Mesothelial cell of epicardium (in vitro differentiated cells): ENCODE measurements around the gene ETNK2. TPM values are rescaled to one million over a fixed set of nuclear protein-coding genes. Genes with fewer than 3 reads are reported as not detected.
A peak's percentile ranks its signal among the peaks of the same experiment; 100 is the strongest.

Source experiments
- DNase-seq, 2 experiments: peaks; one replicate each; pipeline ENCODE4 v3.0.0; 2021; ENCODE audit warnings: low spot score in 2 of 2; ENCODE audit not compliant: unreplicated experiment in 2 of 2
- H3K27ac Mint-ChIP-seq: 2 replicates; pipeline ENCODE4 v1.8.0; 2021; ENCODE audit warnings: mixed read lengths
- H3K27me3 Mint-ChIP-seq: 2 replicates; pipeline ENCODE4 v1.8.0; 2021; ENCODE audit warnings: low read depth, mixed read lengths
- H3K36me3 Mint-ChIP-seq: 2 replicates; pipeline ENCODE4 v1.8.0; 2021; ENCODE audit warnings: mixed read lengths
- H3K4me1 Mint-ChIP-seq: 2 replicates; pipeline ENCODE4 v1.8.0; 2021; ENCODE audit warnings: mixed read lengths
- H3K4me3 Mint-ChIP-seq: 2 replicates; pipeline ENCODE4 v1.8.0; 2021; ENCODE audit warnings: mild to moderate bottlenecking, moderate library complexity, mixed read lengths
- H3K9me3 Mint-ChIP-seq: 2 replicates; pipeline ENCODE4 v1.8.0; 2021; ENCODE audit warnings: mixed read lengths
- total RNA-seq: library from RNA; stranded (reverse); gene quantifications from 3 replicates; pipeline ENCODE4 v1.2.1, GENCODE V29; 2021
- TF ChIP-seq, protein P1 (sequence below): fragments of 200-600 bp; sonication (generic); IDR thresholded peaks from one replicate; pipeline ENCODE4 v1.5.0; 2021; ENCODE audit warnings: antibody characterized with exemption; ENCODE audit not compliant: unreplicated experiment

ETNK2 gene
- total RNA-seq, 1 donor from 2014 or later = 19.2 TPM

DNA sequence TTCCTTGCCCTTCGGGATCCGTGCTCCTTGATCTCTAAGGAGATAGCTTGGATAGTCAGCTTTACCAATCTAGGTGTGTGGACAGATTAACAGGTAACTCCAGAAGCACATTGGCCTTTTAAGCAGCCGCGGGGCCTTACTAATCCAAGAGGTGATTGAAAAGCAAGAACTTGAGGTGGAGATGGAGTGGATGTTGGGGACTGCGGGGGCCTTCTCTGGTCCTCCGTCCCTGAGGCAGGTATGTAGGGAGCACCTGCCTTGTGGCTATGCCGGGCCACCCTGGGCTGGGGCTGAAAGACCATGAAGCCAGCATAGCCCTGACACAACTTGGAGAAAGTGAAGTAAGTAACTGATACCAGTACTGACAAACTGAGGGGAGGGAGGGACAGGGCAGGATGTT is 68.4 kb downstream of the ETNK2 start:
- Mint-ChIP-seq H3K4me1 (peaks cover 75% of the 10 kb centered on the region), H3K27me3 (no peaks in the 10 kb centered on the region)
- TF ChIP-seq, protein P1, sequence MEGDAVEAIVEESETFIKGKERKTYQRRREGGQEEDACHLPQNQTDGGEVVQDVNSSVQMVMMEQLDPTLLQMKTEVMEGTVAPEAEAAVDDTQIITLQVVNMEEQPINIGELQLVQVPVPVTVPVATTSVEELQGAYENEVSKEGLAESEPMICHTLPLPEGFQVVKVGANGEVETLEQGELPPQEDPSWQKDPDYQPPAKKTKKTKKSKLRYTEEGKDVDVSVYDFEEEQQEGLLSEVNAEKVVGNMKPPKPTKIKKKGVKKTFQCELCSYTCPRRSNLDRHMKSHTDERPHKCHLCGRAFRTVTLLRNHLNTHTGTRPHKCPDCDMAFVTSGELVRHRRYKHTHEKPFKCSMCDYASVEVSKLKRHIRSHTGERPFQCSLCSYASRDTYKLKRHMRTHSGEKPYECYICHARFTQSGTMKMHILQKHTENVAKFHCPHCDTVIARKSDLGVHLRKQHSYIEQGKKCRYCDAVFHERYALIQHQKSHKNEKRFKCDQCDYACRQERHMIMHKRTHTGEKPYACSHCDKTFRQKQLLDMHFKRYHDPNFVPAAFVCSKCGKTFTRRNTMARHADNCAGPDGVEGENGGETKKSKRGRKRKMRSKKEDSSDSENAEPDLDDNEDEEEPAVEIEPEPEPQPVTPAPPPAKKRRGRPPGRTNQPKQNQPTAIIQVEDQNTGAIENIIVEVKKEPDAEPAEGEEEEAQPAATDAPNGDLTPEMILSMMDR = no peak

DNA sequence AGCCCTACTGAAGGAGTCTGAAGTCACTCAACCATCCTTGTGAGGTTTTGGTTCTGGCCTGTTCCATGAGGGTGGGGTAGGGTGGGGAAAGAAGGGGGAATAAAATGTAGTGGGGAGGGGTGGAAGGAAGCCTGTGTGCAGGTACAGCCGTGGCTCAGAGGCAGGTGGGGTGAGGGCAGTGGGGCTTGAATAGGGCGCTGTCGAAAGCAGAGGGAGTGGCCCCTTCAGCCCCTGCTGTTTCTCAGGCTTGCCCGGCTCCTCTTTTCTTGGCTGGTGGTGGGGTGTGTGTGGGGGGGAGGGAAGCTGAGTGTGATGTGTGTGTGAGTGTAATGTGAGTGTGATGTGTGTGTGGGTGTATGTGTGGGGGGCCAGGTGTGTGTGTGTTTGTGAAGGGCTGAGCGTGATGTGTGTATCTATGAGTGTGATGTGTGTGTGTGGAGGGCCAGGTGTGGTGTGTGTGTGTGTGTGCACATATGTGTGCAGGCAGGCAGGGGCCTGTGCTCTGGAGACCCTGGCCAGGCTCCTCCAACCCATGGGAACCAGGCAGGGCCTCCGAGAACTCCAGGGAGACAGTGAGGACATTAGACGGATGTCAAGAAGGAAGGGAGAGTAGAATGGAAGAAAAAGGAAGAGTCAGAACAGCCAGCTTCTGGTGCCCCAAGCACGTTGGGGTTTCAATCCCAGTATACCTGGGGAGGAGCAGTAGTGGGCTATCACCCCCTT is 69.9 kb downstream of the ETNK2 start:
- no peak overlapping the region for H3K4me3 Mint-ChIP-seq
- H3K36me3 Mint-ChIP-seq = no peaks in the 10 kb centered on the region
- H3K27ac Mint-ChIP-seq = peak overlapping the region; percentile 96
- no peak for DNase-seq
- H3K9me3 Mint-ChIP-seq = no peaks in the 10 kb centered on the region
- TF ChIP-seq, protein P1 = no peak
- peaks cover 76% of the 10 kb centered on the region for H3K4me1 Mint-ChIP-seq
- no peaks in the 10 kb centered on the region for H3K27me3 Mint-ChIP-seq

More for the DNA sequence above, 68.4 kb downstream of the ETNK2 start:
- no peak for DNase-seq
- Mint-ChIP-seq H3K27ac (peak overlapping the region; percentile 90), H3K9me3 (no peaks in the 10 kb centered on the region), H3K36me3 (no peaks in the 10 kb centered on the region), H3K4me3 (no peak overlapping the region)

DNA sequence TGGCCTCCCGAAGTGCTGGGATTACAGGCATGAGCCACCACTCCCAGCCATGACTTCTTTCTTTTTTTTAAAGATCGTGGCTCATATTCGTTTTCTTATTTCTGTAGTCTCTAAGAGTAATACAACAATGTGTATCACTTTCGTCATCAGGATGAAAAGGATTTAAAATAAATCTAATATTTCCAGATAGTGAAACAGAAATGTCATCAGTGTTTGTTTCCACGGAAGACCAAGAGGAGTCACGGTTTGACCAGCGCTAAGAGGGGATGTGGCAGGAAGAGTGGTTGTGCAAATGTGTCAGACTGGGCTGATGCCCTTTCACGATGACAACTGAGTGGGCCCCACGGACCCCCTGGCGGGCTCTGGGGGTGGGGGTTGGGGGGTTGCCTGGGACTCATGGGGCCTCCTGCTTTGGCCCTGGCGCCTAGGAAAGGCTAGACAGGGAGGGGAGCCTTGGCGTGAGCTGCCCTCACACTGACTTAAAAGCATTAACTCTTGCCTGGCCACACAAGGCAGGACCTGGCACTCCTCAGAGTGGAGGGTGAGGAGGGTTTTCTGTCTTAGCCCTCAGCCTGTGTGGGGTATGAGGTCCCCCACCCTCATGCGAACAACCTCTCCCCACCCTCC is 70.6 kb downstream of the ETNK2 start:
- H3K36me3 Mint-ChIP-seq = no peaks in the 10 kb centered on the region

More for the DNA sequence above, 70.6 kb downstream of the ETNK2 start:
- H3K27ac Mint-ChIP-seq = peak overlapping the region; percentile 96
- H3K4me3 Mint-ChIP-seq = peak overlapping the region; percentile 5
- no peaks in the 10 kb centered on the region for H3K27me3 Mint-ChIP-seq
- DNase-seq = no peak
- H3K4me1 Mint-ChIP-seq = peaks cover 83% of the 10 kb centered on the region
- TF ChIP-seq, protein P1 = no peak
- H3K9me3 Mint-ChIP-seq = no peaks in the 10 kb centered on the region

Other genes starting within 250 kb of the ETNK2 start
- 58.0 to 61.7 TPM (median 61.7 TPM) in 3 replicates for gene SOX13, start 78.9 kb downstream of the ETNK2 start, total RNA-seq
- gene REN, start 14.3 kb upstream of the ETNK2 start, total RNA-seq = 0.29 to 0.41 TPM in 2 of 3 replicates, not detected in the other
- gene KISS1, start 44.4 kb upstream of the ETNK2 start, total RNA-seq = 0.34 to 0.60 TPM in 2 of 3 replicates, not detected in the other
- 3.6 to 4.1 TPM (median 3.9 TPM) in 3 replicates for gene GOLT1A, start 61.9 kb upstream of the ETNK2 start, total RNA-seq
- 29.7 to 34.0 TPM (median 32.2 TPM) in 3 replicates for gene PLEKHA6, start 207.9 kb upstream of the ETNK2 start, total RNA-seq